Measurements from ENCODE around the gene IFT25.

DNA sequence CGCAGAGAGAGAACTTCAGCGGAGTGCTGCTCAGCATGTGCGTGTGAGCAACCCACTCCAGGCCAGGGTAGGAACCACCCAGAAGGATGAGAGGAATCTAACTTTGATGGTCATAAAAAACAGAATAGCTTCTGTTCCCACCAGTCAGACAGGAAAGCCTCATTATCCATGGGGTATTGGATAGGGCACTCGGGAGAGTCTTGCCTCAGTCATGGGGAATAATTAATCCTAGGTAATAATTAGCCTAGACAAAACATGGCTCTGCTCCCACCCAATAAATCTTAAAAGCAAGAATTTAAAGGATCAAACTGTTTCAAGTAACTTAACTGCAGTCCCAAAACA, 37.2 kb upstream of the IFT25 start:
- TF ChIP-seq SRSF1 (optimal IDR thresholded peaks at IDR 0.05; ENCODE audit: low read depth, low read length) (no peak), SRF (IDR thresholded peaks at IDR 0.05; ENCODE audit: low read depth, low read length) (no peak), MEIS1 (CRISPR knock-in tag; IDR thresholded peaks at IDR 0.05; ENCODE audit: borderline replicate concordance) (no peak), SETDB1 (CRISPR knock-in tag; IDR thresholded peaks at IDR 0.05; ENCODE audit: borderline replicate concordance) (no peak), FOXK2 (IDR thresholded peaks at IDR 0.05) (no peak), CREB1 (IDR thresholded peaks at IDR 0.05) (no peak), CREB1 (CRISPR knock-in tag; IDR thresholded peaks at IDR 0.05) (no peak), FOXM1 (CRISPR knock-in tag; IDR thresholded peaks at IDR 0.05) (no peak), FOXA1 (IDR thresholded peaks at IDR 0.05) (no peak), FOXA1 (CRISPR knock-in tag; IDR thresholded peaks at IDR 0.05) (no peak)
- TF ChIP-seq, protein P1, sequence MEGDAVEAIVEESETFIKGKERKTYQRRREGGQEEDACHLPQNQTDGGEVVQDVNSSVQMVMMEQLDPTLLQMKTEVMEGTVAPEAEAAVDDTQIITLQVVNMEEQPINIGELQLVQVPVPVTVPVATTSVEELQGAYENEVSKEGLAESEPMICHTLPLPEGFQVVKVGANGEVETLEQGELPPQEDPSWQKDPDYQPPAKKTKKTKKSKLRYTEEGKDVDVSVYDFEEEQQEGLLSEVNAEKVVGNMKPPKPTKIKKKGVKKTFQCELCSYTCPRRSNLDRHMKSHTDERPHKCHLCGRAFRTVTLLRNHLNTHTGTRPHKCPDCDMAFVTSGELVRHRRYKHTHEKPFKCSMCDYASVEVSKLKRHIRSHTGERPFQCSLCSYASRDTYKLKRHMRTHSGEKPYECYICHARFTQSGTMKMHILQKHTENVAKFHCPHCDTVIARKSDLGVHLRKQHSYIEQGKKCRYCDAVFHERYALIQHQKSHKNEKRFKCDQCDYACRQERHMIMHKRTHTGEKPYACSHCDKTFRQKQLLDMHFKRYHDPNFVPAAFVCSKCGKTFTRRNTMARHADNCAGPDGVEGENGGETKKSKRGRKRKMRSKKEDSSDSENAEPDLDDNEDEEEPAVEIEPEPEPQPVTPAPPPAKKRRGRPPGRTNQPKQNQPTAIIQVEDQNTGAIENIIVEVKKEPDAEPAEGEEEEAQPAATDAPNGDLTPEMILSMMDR (CRISPR knock-in tag; IDR thresholded peaks at IDR 0.05) = no peak

Measured in HepG2 (cell line).